Ovary (tissue), 9 donors: ENCODE measurements around the gene KLHDC8A. TPM values are rescaled to one million over a fixed set of nuclear protein-coding genes. Genes with fewer than 3 reads are reported as not detected.
"Not testable (repeated sequence)": the region's sequence is repeated elsewhere in the genome, so short reads cannot be mapped to it uniquely, and the experiment has no call there.

Source experiments
- DNase-seq, 5 donors: peaks; one replicate each; pipeline ENCODE4 v3.0.0-alpha.2; 2019 to 2020
- H3K27ac ChIP-seq, 2 donors: fragments of 200-600 bp; one replicate each; pipeline versions ENCODE4 v1.5.1 to v1.8.0; 2019 to 2022
- H3K27me3 ChIP-seq: fragments of 200-600 bp; one replicate; pipeline ENCODE4 v1.8.0; 2022
- H3K36me3 ChIP-seq: fragments of 200-600 bp; sonication (generic); one replicate; pipeline ENCODE4 v1.5.1; 2019
- H3K4me1 ChIP-seq: one replicate; pipeline ENCODE4 v1.8.1; 2013; ENCODE audit warnings: mild to moderate bottlenecking, moderate library complexity; ENCODE audit not compliant: insufficient read depth
- H3K4me3 ChIP-seq: fragments of 200-600 bp; sonication (generic); one replicate; pipeline ENCODE4 v1.5.1; 2017
- H3K9me3 ChIP-seq, 2 donors: fragments of 200-600 bp in 1 of 2; sonication (generic) in 1 of 2; one replicate each; pipeline versions ENCODE4 v1.5.1 to v1.8.1; 2013 to 2019; ENCODE audit warnings: mild to moderate bottlenecking in 1 of 2, moderate library complexity in 1 of 2
- CTCF ChIP-seq, 3 donors: fragments of 450-650 bp in 2 of 3; fragments of 200-600 bp in 1 of 3; IDR thresholded peaks; one replicate each; pipeline versions ENCODE4 v1.5.1 to v1.8.0; 2016 to 2022; ENCODE audit warnings: antibody characterized with exemption in 3 of 3, mild to moderate bottlenecking in 1 of 3
- EP300 ChIP-seq: sonication (generic); formaldehyde crosslinking; IDR thresholded peaks from one replicate; pipeline ENCODE4 v1.6.1; 2017; ENCODE audit warnings: antibody characterized with exemption
- POLR2A ChIP-seq: fragments of 450-650 bp; IDR thresholded peaks from one replicate; pipeline ENCODE4 v1.6.1; 2017; ENCODE audit warnings: antibody characterized with exemption, mild to moderate bottlenecking, moderate library complexity
- WGBS, 3 donors: extraction: QIAGEN DNeasy Blood & Tissue Kit in 1 of 3; methylation state at CpG; one replicate each; pipeline versions ENCODE4 v1.1.5 to v1.1.7; 2013 to 2017; 5-methylcytosine and 5-hydroxymethylcytosine counted together
- intact Hi-C, 4 donors: fragments of 100-400 bp; cut with DNase I; formaldehyde crosslinking; loops; one replicate each; pipeline versions ENCODE4 v1.11.0 to v1.15.1; 2022 to 2023
- polyA plus RNA-seq, 2 donors: library from polyadenylated mRNA; stranded (reverse); fragments of 200-250 nt in 1 of 2; fragments of 350-450 nt in 1 of 2; fragmentation: Illumina TruSeq in 1 of 2; extraction: RNeasy Lipid Tissue Mini Kit (QIAGEN cat#74804) in 1 of 2; gene quantifications; one replicate each; pipeline ENCODE4 v1.2.3, GENCODE V29; 2013 to 2014
- total RNA-seq, 7 donors: library from RNA; depleted of rRNA in 2 of 7; stranded (reverse); fragments of >200 nt in 2 of 7; fragmentation: NEBNext Ultra II Directional in 3 of 7; extraction: Animal tissue kit (Norgen Biotek cat#: 25700) in 3 of 7; gene quantifications; one replicate each; pipeline versions ENCODE4 v1.1.0 to v1.2.4, GENCODE V29; 2016 to 2023
- donor health status: DM: no; HTN: no; CAD: no; lungs with moderate emphysema.
- donor health status: DM: no; HTN: no; CAD: no.
- donor health status: Bipolar disorder and iron deficiency.
- donor health status: DM: yes; HTN: yes; CAD: no.
- donor health status: DM: no; HTN: no; CAD: no.
- donor health status: DM: yes; HTN: yes; CAD: no.

Gene KLHDC8A
- total and polyA plus RNA-seq, 9 donors = 111 to 457 (median 270) TPM

- Histone ChIP-seq H3K4me1 (peaks cover 14% of the 10 kb centered on the region), H3K9me3 (no peaks in the 10 kb centered on the region), H3K27ac (no peak overlapping the region), H3K4me3 (no peak overlapping the region), H3K27me3 (no peaks in the 10 kb centered on the region), H3K36me3 (no peaks in the 10 kb centered on the region)
- intact Hi-C loops = loop anchor here in 1 of 4 donors (5.0 kb wide), 1 partner anchor 36 kb away; no protein-coding TSS in a partner anchor
- 92 to 97% (median 92%) methylated on average over 2 of the region's 2 CpGs for WGBS, 3 donors
- no peak for TF ChIP-seq POLR2A
- no peak for TF ChIP-seq CTCF (IDR thresholded peaks at IDR 0.05)
- TF ChIP-seq EP300 = no peak
- no peak for DNase-seq
Observed at GRCh38 chr1:205387845-205388244, 31.1 kb upstream of the KLHDC8A start.

DNA sequence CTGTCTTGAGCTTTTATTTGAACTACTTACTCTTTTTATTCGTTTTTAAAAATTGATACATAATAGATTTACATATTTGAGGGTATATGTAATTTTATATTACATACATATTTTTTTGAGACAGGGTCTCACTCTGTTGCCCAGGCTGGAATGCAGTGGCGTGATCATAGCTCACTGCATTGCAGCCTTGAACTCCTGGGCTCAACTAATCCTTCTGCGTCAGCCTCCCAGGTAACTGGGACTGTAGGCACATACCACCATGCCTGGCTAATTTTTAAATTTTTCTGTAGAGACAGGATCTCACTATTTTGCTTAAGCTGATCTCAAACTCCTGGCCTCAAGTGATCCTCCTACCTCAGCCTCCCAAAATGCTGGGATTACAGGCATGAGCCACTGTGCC, 26.3 kb upstream of the KLHDC8A start:
- WGBS, 3 donors = 61 to 70% (median 62%) methylated on average over 3 of the region's 3 CpGs
- H3K36me3 ChIP-seq = not testable (repeated sequence)

DNA sequence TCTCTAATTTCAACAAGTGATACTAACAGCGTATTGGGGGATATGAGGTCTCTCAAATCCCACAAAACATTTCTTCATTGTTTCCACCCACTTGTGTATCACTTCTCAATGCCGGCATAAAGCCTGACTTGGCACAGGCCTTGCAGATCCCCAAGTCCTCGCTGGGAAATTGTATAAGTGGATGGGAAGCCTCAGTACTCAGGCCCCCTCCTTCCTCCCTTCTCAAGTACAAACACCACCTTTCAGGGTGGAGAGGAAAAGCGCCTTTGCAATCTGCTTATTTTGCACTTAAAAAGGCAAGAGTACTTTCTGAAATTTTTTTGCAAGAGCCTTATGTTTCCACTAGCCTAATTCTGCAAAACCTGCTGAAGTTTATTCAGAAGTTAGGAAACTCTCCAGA, 25.8 kb upstream of the KLHDC8A start:
- whole genome bisulfite sequencing, 3 donors = 16 to 43% (median 20%) methylated on average over 4 of the region's 4 CpGs
- TF ChIP-seq EP300 (no peak), POLR2A (no peak), CTCF (IDR thresholded peaks at IDR 0.05) (no peak)

More for the DNA sequence above, 26.3 kb upstream of the KLHDC8A start:
- Histone ChIP-seq H3K4me1 (peaks cover 22% of the 10 kb centered on the region), H3K27ac (peak overlapping the region in 1 of 2 donors; percentile 76)
- H3K27me3 ChIP-seq, DNase-seq, H3K9me3 ChIP-seq, H3K4me3 ChIP-seq, intact Hi-C loops: not testable (repeated sequence)

GRCh38 chr1:205381305-205381704, 24.6 kb upstream of the KLHDC8A start:
- Histone ChIP-seq H3K27ac (peak overlapping the region in 1 of 2 donors; percentile 76), H3K4me1 (peaks cover 25% of the 10 kb centered on the region), H3K9me3 (no peaks in the 10 kb centered on the region), H3K4me3 (no peak overlapping the region), H3K36me3 (no peaks in the 10 kb centered on the region), H3K27me3 (no peaks in the 10 kb centered on the region)
- intact Hi-C loops = no loop called here
- no peak for DNase-seq
- WGBS, 3 donors = 78 to 86% (median 82%) methylated on average over 6 of the region's 6 CpGs
- TF ChIP-seq CTCF (IDR thresholded peaks at IDR 0.05) (no peak), POLR2A (no peak), EP300 (no peak)

More for the DNA sequence above, 25.8 kb upstream of the KLHDC8A start:
- Histone ChIP-seq H3K36me3 (no peaks in the 10 kb centered on the region), H3K9me3 (no peaks in the 10 kb centered on the region), H3K27ac (peak overlapping the region in 1 of 2 donors; percentile 76), H3K27me3 (no peaks in the 10 kb centered on the region), H3K4me1 (peaks cover 22% of the 10 kb centered on the region), H3K4me3 (no peak overlapping the region)
- intact Hi-C loops = no loop called here
- peak in 1 of 5 donors; percentile 20 for DNase-seq

GRCh38 chr1:205380882-205381281, 24.2 kb upstream of the KLHDC8A start:
- WGBS, 3 donors = 11 to 25% (median 21%) methylated on average over 2 of the region's 2 CpGs
- Histone ChIP-seq H3K36me3 (no peaks in the 10 kb centered on the region), H3K9me3 (no peaks in the 10 kb centered on the region), H3K27me3 (no peaks in the 10 kb centered on the region), H3K27ac (peak overlapping the region in 1 of 2 donors; percentile 76), H3K4me1 (peaks cover 24% of the 10 kb centered on the region), H3K4me3 (no peak overlapping the region)
- intact Hi-C loops = no loop called here
- TF ChIP-seq POLR2A = no peak
- no peak for TF ChIP-seq EP300
- TF ChIP-seq CTCF (IDR thresholded peaks at IDR 0.05) = no peak
- no peak for DNase-seq
